ENCODE measurements around the gene LINGO1.

The LINGO1 gene

GRCh38 chr15:77617476-77618230, 15.1 kb downstream of the LINGO1 start:
- DNase-seq (ENCODE audit: low spot score), result peak; percentile 19

- DNase-seq (ENCODE audit: low spot score), result no peak
These were observed 16.6 kb downstream of the LINGO1 start for GRCh38 chr15:77616072-77616471.

GRCh38 chr15:77615472-77615871, 17.2 kb downstream of the LINGO1 start:
- DNase-seq (ENCODE audit: low spot score), result no peak

GRCh38 chr15:77614251-77614806, 18.4 kb downstream of the LINGO1 start:
- DNase-seq (ENCODE audit: low spot score), result no peak

GRCh38 chr15:77613814-77614213, 18.9 kb downstream of the LINGO1 start:
- no peak for DNase-seq (ENCODE audit: low spot score)

GRCh38 chr15:77612958-77613601, 19.6 kb downstream of the LINGO1 start:
- no peak for DNase-seq (ENCODE audit: low spot score)

DNA sequence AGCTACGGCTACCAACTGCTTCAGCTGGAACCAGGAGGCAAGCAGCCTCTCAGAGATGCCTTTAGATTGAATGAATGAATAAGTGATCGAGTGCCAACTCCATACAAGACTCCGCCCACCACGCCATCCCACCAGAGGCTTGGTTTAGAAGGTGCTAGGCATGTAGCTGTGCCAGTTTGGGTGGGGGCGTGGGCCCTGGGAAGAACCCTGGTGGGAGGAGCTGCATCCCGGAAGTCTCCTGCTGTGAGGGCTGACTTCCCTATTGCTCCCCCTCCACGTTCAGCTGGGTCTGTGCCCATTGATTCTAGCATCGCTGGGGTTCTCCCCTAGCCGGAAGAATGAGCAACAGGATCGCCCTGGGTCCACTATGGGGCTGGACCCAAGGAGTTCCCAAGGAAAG, 20.9 kb downstream of the LINGO1 start:
- no peak for DNase-seq (ENCODE audit: low spot score)

DNA sequence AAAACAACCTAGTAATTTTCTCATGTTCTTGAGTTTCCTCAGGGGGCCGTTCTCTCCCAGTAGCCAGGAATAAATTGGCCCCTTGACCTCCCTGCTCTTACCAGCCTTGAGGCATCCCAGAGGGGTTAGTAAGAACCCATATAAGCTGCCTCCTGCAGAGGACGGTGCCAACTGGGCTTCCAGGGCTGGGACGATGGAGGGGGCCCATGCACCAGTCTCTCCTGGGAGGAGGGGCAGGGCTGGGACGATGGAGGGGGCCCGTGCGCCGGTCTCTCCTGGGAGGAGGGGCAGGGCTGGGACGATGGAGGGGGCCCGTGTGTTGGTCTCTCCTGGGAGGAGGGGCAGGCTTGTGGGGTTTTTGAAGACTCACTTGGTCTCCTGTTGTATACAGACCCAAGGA, 22.0 kb downstream of the LINGO1 start:
- DNase-seq (ENCODE audit: low spot score), result no peak

DNA sequence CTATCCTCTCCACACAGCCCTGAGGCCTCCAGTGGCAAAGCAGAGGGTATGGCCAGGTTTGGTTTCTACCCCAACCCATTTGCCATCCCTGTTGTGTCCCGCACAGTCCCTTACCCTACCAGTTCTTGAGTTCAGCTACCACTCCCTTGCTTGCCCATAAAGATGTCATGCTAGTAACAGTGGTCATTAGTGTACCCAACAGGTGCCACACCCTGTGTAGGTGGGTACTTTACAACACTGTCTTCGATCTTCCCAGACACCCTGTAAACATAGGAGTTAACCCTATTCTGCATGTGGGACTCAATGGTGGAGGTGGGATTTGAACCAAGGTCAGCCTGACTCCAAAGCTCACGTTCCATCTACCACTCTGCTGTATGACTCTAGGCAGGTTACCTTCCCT, 23.2 kb downstream of the LINGO1 start:
- no peak for DNase-seq (ENCODE audit: low spot score)

DNA sequence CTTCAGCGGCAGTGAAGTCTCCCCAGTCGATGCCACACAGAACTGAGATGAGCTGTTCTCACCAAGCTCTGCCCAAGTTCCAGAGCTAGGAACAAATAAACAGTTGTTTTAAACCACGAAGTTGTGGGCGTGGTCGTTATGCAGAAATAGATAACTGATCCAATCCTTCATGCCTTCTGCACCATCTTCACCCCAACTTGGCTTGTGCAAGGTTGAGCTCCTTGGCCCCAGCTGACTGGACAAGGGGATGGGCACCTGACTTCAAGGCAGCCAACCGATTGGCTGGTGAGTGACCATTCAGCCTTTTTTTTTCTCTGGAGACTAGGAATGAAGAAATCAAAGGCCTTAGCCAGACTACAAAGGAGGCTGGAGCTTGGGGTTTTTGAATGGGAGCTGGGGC, 23.9 kb downstream of the LINGO1 start:
- no peak for DNase-seq (ENCODE audit: low spot score)

DNA sequence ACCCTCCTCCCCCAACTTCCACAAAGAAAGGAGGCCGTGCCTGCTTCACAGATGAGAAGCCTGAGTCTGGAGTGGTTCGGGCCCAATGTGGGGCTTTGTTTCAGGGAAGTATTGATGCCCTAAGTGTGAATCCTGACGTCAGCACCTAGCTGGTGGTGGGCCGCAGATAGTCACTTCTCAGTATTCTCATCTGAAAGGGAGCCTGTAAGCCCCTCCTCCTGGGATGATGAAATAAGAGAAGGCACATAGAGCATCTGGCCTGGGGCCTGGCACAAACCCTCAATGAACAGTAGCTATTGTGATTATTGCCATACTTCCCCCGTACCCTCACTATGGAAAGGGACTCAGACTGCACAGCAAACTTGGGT, 24.8 kb downstream of the LINGO1 start:
- no peak for DNase-seq (ENCODE audit: low spot score)

DNA sequence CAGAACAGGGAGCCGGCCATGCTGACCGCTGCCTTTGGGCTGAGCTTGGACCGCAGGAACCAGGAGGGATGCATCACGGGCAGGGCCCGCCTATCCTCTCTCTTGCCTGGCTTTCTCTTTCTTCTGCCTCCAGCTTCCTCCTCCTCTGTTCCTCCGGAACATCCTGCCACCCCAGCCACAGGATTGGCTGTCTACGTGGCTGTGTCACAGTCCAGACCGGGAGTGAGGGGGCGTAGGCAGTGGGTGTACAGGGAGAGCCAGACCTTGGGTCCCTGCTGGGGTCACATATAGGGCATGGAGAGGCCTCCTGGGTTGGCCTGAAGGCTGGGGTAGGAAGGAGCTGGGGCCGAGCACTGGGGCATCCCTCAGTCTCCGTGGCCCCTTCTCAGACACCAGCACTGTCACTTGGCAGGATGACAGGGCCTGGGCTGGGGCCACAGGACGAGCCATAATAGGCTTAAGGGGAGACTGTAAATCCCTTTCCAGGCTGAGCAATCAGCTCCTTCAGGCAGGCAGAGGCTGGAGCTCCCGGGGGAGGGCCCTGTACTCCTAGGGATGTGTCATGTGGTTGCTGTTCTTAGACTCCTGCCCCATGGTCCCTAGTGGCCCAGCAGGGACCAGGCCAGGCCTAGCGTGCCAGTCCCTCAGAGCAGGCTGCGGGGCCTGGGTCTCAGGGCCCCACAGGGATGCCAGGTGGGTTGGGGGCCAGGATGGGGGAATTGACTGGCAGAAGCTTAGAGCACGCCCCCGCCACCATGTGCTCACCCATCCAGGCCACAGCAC, 25.4 kb downstream of the LINGO1 start:
- no peak for DNase-seq (ENCODE audit: low spot score)

GRCh38 chr15:77606142-77607034, 26.3 kb downstream of the LINGO1 start:
- no peak for DNase-seq (ENCODE audit: low spot score)

GRCh38 chr15:77605547-77605946, 27.2 kb downstream of the LINGO1 start:
- DNase-seq (ENCODE audit: low spot score), result no peak

- DNase-seq (ENCODE audit: low spot score), result no peak
These were observed 27.7 kb downstream of the LINGO1 start for GRCh38 chr15:77604973-77605372.

GRCh38 chr15:77603611-77604336, 28.9 kb downstream of the LINGO1 start:
- no peak for DNase-seq (ENCODE audit: low spot score)

GRCh38 chr15:77602800-77603199, 29.9 kb downstream of the LINGO1 start:
- no peak for DNase-seq (ENCODE audit: low spot score)

DNA sequence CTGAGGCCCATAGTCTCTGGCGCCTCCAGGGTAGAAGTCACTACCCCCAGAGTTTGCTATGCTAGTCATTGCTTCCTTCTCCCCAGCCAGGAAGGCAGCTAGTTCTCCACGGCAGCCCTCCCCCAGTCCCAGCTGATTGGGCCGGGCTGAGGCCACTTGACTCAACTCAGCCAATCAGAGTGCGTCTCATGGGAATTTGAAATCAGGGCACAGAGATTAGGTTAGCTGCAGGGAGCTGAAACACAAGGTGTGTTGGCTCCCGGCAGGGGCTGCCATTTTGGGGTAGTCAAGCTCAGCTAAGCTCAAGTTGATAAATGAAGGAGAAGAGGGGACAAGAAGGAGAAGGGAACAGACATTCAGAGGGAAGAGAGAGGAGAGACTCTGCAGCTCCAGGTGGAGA, 32.8 kb downstream of the LINGO1 start:
- peak; percentile 7 for DNase-seq (ENCODE audit: low spot score)

GRCh38 chr15:77599357-77599756, 33.4 kb downstream of the LINGO1 start:
- DNase-seq (ENCODE audit: low spot score), result no peak

DNA sequence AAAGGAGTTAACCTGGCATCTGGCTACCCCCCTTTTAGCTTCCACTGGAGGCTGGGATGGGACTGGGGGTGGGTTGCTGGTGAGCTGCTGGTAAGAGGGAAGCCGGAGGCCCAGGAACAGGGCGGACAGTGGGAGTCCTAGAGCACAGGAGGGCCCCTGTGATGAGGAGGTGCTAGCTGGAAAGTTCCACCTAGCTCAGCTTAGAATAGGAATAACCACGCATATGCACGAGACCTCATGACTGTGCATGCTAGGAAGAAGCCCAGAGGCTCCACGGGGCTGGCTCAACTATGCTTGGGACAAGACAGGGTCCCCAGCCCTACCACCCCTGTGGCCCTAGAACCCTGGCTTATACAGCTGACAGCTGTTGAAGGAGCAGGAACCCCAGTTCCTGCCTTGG, 34.1 kb downstream of the LINGO1 start:
- DNase-seq (ENCODE audit: low spot score), result no peak

GRCh38 chr15:77597804-77598453, 34.8 kb downstream of the LINGO1 start:
- DNase-seq (ENCODE audit: low spot score), result no peak

Data from LoVo (cell line).